ENCODE data around the gene PRDM15. TPM values are rescaled to one million over a fixed set of nuclear protein-coding genes. Genes with fewer than 3 reads are reported as not detected.

Gene PRDM15
- polyA plus RNA-seq, 3 donors: 1.4 to 3.0 (median 2.2) TPM

DNA sequence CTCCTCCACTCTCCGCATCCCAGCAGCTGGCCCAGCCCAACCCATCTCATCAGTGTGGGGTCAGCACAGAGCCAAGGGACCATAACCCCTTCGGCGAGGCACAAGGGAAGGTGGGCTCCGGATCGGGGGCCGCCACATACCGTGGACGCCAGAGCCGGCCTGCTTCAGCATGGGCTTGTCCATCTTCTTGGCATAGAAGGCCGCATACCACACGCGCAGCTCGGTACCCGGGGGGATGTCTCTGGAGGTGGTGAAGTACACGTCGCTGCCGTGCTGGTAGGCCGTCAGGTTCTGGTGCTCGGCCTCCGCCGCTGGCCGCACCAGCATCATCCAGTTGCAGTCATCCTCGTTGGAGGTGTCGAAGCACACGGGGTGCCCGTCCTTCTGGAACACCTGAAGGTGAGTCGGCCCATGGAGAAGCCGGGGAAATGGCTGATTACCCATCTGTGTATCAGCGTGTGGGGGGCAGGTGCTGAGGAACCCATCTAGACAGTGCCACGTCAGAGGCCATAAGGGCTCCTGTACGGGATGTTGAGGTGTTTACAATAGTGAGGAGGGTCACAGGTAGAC, 24.6 kb downstream of the PRDM15 start:
- no peak overlapping the region for H3K27ac ChIP-seq (ENCODE audit: low read depth, low read length)
- WGBS, 3 donors: 94 to 97% (median 96%) methylated on average over 28 to 31 of the region's 31 CpGs

DNA sequence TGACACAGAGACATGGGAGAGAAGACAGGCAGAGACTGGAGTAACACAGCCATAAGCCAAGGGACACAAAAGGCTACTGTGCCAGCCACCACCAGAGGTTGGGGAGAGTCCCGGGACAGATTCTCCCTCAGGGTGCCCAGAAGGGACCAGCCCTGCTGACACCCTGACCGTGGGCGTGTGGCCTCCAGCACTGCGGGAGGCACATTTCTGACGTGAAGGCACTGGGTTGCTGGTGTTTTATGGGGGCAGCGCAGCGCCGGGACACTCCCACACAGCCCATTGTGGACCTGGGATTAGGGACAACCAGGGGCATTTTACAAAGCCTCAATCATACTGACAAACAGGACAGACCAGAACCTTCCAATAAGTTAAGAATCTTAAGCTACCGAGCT, 26.2 kb downstream of the PRDM15 start:
- no peak overlapping the region for H3K27ac ChIP-seq (ENCODE audit: low read depth, low read length)
- WGBS, 3 donors: 95% methylated on average over 9 of the region's 9 CpGs

DNA sequence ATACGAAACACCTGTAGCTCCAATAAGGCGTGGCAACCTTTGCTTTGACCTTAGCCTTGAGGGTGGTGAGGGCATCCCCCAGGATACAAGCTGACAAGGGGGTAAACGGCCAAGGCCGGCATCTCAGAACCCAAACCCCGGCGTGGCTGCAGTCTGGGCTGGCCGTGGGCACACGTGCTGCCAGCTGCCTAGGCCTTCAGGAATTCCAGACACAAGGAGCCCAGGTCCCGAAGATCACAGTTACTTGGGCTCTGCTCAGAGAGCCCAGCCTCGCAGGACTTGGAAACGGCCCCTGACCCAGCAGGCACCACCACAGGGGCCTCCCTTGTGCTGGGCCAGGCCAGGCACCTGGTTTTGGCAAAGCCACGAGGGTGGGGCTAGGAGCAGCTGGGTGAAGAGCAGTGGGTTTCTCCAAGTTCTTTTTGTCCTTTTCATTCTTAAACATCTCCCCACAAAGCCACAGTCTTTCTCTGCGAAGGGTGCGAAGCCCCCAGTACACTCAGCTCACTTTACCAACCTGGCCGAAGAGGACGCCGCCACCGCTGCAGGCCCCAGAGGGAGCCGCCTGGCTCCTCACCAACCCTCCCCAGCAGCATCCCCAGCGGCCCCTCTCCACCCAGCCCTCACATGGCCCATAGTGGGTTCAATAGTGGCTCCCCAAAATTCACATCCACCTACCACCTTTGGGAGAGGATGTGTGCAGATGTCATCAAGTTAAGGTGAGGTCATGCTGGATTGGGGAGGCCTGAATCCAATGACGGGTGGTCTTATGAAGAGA, 26.8 kb downstream of the PRDM15 start:
- WGBS, 3 donors: 91 to 92% (median 91%) methylated on average over 21 of the region's 21 CpGs
- H3K27ac ChIP-seq (ENCODE audit: low read depth, low read length): no peak overlapping the region

DNA sequence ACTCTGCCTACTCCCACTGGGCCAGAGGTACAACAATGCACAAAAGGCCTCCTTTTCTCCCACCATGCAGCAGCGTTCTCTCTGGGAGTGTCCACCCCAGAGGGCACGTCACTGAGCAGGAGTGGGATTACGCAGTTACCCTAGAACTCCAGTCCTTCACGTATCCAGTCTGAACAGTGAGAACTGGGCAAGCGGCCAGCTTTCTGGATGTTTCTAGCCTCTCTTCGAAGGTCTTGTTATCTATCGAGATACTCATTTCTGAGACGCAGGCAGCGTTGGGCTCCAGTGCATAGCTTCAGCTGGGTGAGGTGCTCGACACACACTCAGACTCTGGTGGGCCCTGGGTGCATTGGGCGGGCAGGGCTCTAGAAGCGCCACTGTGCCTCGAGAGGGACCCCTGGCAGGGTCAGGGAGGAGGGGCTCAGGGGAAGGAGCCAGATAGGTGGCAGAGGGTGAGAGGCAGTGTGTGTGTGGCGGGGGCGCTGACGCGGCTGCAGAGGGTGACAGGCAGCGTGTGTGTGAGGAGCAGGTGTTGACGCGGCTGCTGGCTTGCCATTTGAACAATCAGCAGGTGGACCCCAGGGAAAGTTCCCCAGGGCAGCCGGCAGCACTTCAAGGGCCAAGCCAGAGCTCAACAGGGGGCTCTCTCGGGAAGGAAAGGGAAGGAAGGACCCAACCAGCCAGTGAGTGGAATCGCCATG, 27.9 kb downstream of the PRDM15 start:
- H3K27ac ChIP-seq (ENCODE audit: low read depth, low read length): no peak overlapping the region
- 86 to 88% (median 87%) methylated on average over 23 of the region's 23 CpGs for WGBS, 3 donors

DNA sequence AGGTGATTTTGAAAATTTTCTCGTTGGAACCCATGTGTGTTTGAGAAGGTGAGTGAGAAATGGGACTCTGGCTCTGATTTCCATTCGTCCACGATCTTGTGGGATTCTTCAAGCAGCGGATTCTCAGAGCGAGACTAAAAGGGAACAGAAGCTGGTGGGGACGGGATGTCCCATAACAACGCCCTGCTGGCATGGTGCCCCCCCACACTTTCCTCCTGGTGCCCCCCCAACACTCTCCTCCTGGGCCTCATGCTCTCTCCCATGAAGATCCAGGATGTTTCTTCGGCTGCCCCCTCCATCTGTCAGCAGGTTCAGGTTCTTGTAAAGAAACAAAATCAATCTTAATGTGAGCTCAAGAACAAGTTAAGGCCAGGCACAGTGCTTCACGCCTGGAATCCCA, 29.1 kb downstream of the PRDM15 start:
- WGBS, 3 donors: 93 to 96% (median 96%) methylated on average over 9 of the region's 9 CpGs
- no peak overlapping the region for H3K27ac ChIP-seq (ENCODE audit: low read depth, low read length)

DNA sequence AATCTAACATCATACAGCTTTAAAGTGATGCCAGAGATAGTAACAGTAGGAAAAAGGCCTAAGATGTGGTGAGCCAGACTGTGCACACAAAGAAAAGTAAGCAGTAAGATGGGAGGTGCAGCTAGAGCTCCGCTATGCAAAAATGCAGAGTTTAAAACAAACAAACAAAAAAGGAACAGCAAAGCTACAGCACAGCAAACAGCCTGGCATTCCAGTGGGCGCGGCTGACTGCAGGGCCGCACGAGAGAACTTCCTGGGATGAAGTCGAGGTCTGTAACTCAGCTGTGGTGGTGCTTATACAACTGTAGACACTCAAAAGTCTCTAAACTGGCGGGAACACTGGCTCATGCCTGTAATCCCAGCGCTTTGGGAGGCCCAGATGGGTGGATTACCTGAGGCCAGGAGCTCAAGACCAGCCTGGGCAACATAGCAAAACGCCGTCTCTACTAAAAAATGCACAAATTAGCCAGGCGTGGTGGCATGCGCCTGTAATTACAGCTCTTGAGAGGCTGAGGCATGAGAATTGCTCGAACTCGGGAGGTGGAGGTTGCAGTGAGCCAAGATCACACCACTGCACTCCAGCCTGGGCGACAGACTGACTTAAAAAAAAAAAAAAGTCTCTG, 30.1 kb downstream of the PRDM15 start:
- WGBS, 3 donors: 87 to 93% (median 91%) methylated on average over 15 of the region's 15 CpGs

DNA sequence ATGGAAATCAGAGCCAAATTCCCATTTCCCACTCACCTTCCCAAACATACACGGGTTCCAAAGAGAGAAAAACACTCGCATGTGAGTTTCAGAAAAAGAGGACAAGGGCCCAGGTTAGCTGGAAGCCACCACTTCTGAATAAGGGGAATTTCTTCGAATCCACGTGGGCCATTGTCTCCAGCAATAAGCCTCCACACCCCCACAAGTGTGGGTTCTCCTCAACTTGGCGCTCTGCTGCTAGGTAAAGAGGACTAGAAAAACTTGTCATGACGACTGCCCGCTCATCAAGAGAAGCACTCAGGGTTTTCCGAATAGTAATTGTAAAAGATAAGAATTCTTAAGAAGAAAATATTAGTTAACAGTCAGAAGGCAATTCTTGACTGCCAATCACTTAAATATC, 30.6 kb downstream of the PRDM15 start:
- no peak overlapping the region for H3K27ac ChIP-seq (ENCODE audit: low read depth, low read length)
- 80 to 90% (median 87%) methylated on average over 8 of the region's 8 CpGs for WGBS, 3 donors

More for the DNA sequence above, 30.1 kb downstream of the PRDM15 start:
- no peak overlapping the region for H3K27ac ChIP-seq (ENCODE audit: low read depth, low read length)

DNA sequence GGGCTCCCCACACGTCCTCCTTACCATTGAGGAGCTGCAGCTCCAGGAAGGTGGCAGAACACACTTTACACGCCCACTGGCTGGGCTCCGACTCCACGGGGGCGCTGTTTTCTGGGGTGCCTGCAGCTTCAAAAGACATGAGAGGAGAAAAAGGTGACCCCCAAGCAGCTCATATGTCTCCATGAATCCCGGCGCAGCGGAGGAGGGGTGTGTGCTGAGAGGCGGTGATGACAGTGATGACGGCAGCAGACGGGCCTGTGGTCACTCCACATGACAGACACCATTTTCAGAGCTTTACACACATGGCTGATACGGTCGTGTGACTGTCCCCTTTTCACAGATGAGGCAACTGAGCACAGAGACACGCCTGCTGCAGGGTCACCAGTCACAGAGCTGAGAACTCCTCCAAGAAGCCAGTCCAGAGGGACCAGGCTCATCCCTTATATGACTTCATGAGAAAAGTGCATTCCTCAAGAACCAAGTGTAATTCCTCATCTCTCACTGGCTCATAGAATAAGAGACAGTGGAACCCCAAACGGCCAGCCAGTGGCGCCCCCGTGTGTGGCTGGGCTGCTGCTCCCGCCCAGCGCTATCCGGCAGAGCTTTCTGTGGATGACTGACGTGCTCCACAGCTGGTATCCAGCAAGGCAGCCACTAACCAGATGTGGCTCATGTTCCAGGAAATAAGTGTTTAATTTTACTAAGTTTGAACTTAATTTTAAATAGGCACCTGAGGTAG, 31.9 kb downstream of the PRDM15 start:
- WGBS, 3 donors: 79 to 83% (median 79%) methylated on average over 21 of the region's 21 CpGs
- H3K27ac ChIP-seq (ENCODE audit: low read depth, low read length): no peak overlapping the region

DNA sequence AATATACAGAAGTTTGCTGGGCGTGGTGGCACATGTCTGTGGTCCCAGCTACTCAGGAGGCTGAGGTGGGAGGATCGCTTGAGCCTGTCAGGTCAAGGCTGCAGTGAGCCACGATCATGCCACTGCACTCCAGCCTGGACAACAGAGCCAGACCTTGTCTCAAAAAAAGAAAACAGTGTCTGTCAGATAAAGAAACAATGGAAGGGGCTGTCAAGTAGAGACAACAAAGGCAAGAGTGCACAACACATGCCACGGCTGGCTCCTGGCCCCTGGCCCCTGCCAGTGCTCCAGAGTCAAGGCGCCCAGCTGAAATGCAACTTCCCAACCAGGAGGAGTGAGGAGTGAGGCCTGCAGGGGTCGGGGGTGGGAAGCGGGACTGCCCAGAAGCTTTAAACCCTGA, 32.6 kb downstream of the PRDM15 start:
- 87 to 93% (median 87%) methylated on average over 7 of the region's 7 CpGs for WGBS, 3 donors

DNA sequence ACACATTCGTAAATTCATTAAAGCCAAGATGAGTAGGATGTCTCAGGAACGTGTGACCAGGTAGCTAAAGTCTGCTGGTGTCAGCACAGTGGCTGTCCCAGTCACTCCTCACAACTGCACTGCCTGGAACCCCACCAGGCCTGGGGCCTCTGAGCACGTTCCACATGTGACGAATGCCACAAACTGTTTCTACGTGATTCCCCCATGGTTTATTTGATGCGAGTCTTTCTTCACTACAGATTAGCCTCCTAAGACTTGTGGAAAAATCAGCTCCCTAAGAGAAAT, 33.2 kb downstream of the PRDM15 start:
- no peak overlapping the region for H3K27ac ChIP-seq (ENCODE audit: low read depth, low read length)
- 81 to 90% (median 90%) methylated on average over 6 of the region's 6 CpGs for WGBS, 3 donors

More for the DNA sequence above, 32.6 kb downstream of the PRDM15 start:
- H3K27ac ChIP-seq (ENCODE audit: low read depth, low read length): no peak overlapping the region

DNA sequence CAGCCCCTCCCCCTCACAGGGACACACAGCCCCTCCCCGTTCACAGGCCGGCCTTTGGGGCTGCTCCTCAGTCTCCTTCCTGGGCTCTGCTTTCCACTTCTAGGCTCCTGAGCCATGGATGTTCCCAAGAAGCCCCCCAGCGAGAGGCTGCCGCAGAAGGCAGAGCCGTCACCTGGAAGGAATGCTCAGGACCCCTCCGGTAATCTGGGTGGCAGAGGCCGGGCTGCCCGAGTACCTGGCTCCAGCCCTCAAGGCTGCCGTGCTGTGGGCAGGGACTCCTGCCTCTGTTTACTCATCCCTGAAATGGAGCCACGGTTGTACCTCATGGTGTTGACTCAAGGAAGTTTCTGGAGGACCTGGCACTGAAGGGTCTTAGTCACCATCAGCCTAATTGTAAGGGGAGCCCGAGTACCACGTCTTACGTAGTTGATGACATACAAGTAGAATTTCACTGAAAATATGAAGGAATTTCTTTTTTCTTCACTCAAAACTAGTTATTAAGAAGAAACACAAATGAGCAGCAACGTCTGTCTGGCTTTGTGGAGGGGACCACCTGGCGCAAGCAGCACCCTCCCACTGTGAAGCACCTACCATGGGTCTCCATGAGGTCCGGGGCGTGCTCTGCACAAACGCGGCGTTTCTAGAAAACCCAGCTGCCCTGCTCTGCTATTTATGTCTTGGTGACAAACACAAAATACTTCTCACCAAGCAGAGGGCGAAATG, 33.7 kb downstream of the PRDM15 start:
- H3K27ac ChIP-seq (ENCODE audit: low read depth, low read length): no peak overlapping the region
- 85 to 91% (median 89%) methylated on average over 21 of the region's 21 CpGs for WGBS, 3 donors

DNA sequence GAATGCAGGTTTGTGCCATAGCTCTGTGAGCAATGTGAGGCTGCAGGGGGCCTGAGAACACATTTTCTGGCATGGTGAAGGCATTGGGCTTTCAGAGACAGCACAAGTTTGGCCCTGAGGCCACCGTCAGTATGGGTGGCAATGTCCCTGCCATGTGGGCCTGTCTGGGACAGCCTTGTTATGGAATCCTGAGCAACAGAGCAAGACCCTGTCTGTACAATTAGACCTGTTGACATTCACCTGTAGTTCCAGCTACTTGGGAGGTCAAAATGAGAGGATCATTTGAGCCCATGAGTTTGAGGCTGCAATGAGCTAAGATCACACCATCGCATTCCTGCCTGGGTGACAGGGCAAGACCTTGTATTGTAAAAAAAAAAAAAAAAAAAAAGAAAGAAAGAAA, 35.6 kb downstream of the PRDM15 start:
- no peak overlapping the region for H3K27ac ChIP-seq (ENCODE audit: low read depth, low read length)
- 94 to 100% (median 97%) methylated on average over 2 of the region's 2 CpGs for WGBS, 3 donors

DNA sequence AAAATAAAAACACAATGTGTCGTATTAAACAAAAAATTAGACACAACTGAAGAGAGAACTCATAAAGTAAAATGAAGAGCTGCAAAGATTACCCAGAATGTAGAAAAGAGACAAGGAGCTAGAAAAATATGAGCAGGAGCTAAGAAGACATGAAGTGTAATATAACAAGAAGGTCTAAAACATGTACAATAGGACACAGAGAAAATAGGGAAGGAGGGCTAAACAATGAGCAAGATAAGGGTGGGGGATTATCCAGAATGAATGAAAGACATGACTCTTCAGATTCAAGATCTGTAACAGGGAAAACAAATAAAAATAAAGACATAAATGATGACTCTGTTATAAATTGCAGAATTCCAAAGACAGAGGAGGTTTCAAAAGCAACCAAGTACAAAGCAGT, 38.3 kb downstream of the PRDM15 start:
- 94 to 97% (median 97%) methylated on average over 1 of the region's 1 CpG for WGBS, 3 donors
- H3K27ac ChIP-seq (ENCODE audit: low read depth, low read length): no peak overlapping the region

DNA sequence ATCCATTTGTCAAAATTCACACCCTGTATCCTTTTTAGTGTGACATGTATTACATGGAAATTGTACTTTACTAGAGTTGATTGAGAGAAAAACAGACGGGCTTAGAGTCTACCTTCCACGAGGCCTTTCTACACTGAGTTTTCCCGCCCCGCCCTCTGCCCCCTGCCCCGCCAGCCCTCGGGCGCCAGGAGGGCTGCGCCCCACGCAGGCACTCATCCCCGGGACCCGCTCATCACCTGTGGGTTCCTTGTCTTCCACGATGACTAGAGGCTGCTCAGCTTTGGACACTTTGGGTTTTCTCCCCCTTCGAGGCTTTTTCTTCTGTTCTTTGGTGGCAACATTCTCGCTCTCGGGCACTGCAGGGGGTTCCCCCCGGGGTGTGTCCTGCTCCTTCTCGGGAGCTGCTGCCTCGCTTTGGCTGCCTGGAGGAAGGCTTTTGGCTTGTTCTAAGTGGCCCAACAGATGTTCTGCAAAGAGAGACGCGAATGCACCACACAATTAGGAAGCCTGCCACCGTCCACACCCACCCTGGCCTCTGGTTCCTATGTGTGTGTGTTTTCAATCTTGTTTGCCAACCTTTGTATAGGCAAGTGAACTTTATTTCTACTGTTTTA, 39.6 kb downstream of the PRDM15 start:
- no peak overlapping the region for H3K27ac ChIP-seq (ENCODE audit: low read depth, low read length)
- 89 to 94% (median 94%) methylated on average over 21 of the region's 21 CpGs for WGBS, 3 donors

DNA sequence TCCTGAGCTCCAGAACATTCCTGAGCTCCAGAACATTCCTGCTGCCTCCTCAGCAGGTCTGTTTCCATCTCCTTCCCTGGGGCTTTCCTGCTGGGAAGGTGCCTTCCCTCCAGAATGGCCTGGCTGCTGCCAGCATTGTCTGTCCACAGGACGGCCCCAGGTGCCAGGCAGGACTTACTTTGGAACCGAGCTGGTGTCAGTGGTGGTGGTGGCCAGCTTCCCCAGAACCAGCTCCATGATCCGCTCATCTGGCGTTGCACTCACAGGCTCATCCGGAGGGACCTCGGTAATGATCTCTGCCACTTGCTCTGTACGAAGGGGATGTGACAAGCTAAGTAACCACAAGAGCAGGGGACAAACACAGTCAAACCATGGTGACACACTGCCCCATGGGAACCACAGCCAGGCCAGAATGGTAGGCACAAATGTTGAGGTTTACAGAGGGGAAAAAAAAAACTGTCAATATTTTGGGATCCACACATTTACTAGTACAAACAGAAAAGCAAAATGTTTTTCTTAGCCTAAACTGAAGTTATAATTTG, 41.3 kb downstream of the PRDM15 start:
- WGBS, 3 donors: 87 to 92% (median 90%) methylated on average over 7 of the region's 7 CpGs
- no peak overlapping the region for H3K27ac ChIP-seq (ENCODE audit: low read depth, low read length)

DNA sequence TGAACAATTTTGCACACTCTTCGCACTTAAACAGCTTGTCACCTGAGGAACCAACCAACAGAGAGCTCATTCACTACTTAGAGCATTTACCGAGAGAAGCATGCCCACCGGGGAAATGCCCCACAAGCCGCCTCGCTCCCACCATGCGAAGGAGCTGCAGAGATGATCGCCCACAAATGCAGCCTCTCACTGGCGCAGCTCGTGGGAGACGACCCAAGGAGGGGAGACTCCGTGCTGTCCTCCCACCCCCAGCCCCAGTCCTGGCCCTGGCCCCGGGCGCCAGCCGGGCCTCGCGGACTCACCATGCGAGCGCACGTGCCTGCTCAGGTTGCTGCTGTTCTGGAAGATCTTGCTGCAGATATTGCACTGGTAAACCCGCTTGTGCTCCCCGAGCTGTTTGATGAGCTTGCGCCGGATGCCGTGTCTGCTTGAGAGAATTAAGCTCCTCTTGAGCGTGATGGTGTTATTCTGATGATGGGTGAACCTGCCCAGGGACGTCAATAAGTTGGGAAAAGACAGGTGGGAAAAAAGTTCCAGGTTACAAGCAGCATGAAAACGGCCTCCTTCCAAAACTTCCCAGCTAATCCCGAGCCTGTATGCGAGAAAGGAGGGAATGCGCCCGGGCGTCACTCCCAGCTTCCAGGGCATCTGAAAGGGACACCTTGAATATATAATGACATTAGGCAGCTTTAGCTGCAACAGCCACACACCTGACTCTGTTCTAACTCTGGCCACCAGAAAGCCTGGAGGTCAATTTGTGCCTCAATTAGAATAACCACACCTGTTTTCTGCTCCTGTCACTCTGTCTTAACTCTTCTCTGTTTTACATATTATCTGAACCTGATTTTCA, 42.8 kb downstream of the PRDM15 start:
- 94 to 97% (median 96%) methylated on average over 32 of the region's 32 CpGs for WGBS, 3 donors

DNA sequence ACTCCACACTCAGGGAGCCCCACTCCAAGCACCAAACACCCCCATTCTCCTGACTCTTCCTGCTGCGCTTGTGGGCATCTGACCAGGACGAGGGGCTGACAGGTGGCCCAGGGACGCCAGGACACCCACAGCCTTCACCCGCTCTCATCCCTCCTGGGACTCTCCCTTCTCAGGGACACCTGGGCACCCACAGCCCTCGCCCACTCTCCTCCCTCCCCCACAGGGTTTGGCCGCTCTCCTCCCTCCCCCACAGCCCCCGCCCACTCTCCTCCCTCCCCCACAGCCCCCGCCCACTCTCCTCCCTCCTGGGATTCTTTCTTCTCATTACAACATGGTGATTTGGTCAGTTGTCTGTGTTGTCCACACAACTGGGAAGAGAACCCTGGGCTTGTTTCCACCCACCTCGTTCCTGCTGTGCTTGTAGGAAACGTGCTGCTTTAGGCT, 43.4 kb downstream of the PRDM15 start:
- no peak overlapping the region for H3K27ac ChIP-seq (ENCODE audit: low read depth, low read length)
- 71 to 91% (median 89%) methylated on average over 10 of the region's 10 CpGs for WGBS, 3 donors

More for the DNA sequence above, 42.8 kb downstream of the PRDM15 start:
- H3K27ac ChIP-seq (ENCODE audit: low read depth, low read length): no peak overlapping the region

Data from adipose tissue (tissue), 3 donors.